Measurements from ENCODE around the gene VSIG10.
"Not testable (repeated sequence)": the region's sequence is repeated elsewhere in the genome, so short reads cannot be mapped to it uniquely, and the experiment has no call there.

The VSIG10 gene

GRCh38 chr12:118029166-118029565, 74.6 kb downstream of the VSIG10 start:
- DNase-seq, result no peak

GRCh38 chr12:118025168-118025567, 78.6 kb downstream of the VSIG10 start:
- DNase-seq, result no peak

GRCh38 chr12:118023301-118023860, 80.4 kb downstream of the VSIG10 start:
- no peak for DNase-seq

GRCh38 chr12:118022728-118023109, 81.1 kb downstream of the VSIG10 start:
- no peak for DNase-seq

GRCh38 chr12:118022097-118022727, 81.6 kb downstream of the VSIG10 start:
- not testable (repeated sequence) for DNase-seq

- no peak for DNase-seq
These were observed 83.8 kb downstream of the VSIG10 start for GRCh38 chr12:118020036-118020435.

- no peak for DNase-seq
These were observed 85.9 kb downstream of the VSIG10 start for GRCh38 chr12:118017926-118018325.

GRCh38 chr12:118016424-118017264, 87.2 kb downstream of the VSIG10 start, which contains the start of gene RFC5:
Gene RFC5 (plus strand): TSS chr12:118016703. CDS start chr12:118016828, 125 bp downstream.
- peak; percentile 96 for DNase-seq

- no peak for DNase-seq
These were observed 87.9 kb downstream of the VSIG10 start for GRCh38 chr12:118015944-118016343.

- DNase-seq, result no peak
These were observed 88.5 kb downstream of the VSIG10 start for GRCh38 chr12:118015306-118015705.
